C4-2B (cell line): ENCODE measurements around the gene MAX.

Experiments used
- CTCF ChIP-seq: fragments of 450-650 bp; conservative IDR thresholded peaks from 2 replicates; pipeline ENCODE4 v1.5.1; 2017; ENCODE audit warnings: mild to moderate bottlenecking
- ZFX ChIP-seq: fragments of 450-650 bp; IDR thresholded peaks from 2 replicates; pipeline ENCODE4 v1.6.1; 2017

DNA sequence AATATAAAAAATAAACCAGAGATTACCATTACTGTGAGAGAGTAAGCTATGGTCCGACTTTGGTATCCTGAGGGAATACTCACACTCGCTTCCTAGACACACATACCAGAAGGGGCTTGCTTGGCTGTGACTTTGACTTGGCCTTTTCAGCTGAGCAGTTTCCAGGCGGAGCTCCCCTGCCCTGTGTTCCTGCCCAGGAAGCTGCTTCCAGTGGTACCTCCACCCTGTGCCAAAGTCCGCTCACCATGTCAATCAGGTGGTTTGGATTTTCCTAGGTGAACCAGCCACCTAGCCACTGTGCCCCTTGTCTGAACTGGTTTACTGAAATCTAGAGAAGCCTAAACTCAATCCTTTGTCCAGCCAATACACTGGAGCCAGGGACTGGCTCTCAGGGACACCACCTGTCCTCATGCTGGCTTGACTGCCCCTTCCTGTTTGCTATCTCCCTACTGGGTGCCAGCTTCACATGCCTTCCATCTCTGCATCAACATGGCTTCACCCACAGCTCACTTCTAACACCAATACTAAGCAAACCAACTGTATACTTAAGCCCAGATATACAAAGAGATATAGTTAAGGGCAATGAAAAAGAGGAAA, 28.6 kb downstream of the MAX start:
- TF ChIP-seq CTCF (no peak), ZFX (no peak)
